ENCODE results near the gene SEMA4D.
"Not testable (repeated sequence)": the region's sequence is repeated elsewhere in the genome, so short reads cannot be mapped to it uniquely, and the experiment has no call there.

SEMA4D gene

GRCh38 chr9:89372979-89373378 is 124.9 kb downstream of the SEMA4D start:
- H3K14ac ChIP-seq (ENCODE audit: low read length) = no peak overlapping the region
- no peak overlapping the region for H2BK15ac ChIP-seq (ENCODE audit: low read length)
- H3K9me3 ChIP-seq (replicated peaks in 1 of 2; ENCODE audit: control insufficient read depth in 2 of 2, insufficient read depth in 1 of 2, low read depth in 1 of 2, low read length in 2 of 2) = peaks cover 0 to 7% of the 10 kb centered on the region in 2 donors
- H2BK120ac ChIP-seq (ENCODE audit: low read depth, low read length) = no peak overlapping the region
- no peak overlapping the region for H3K18ac ChIP-seq (ENCODE audit: low read length)
- H3K23ac ChIP-seq (ENCODE audit: low read depth, low read length, poor library complexity) = no peak overlapping the region
- no peak overlapping the region for H3K27ac ChIP-seq (replicated peaks; ENCODE audit: low read length)
- peaks cover 1% of the 10 kb centered on the region for H3K79me1 ChIP-seq (ENCODE audit: low read depth, low read length)
- H2BK5ac ChIP-seq (ENCODE audit: low read length) = no peak overlapping the region
- H4K8ac ChIP-seq (ENCODE audit: low read depth, low read length) = no peak overlapping the region
- no peak overlapping the region for H4K91ac ChIP-seq (ENCODE audit: low read depth, low read length, poor library complexity)
- DNase-seq (ENCODE audit: low spot score) = no peak
- no peaks in the 10 kb centered on the region for H3K27me3 ChIP-seq (ENCODE audit: control insufficient read depth in 3 of 3, insufficient read depth in 3 of 3, low read depth in 1 of 3, low read length in 3 of 3)
- WGBS, 2 donors (ENCODE audit: extremely low coverage in 2 of 2, insufficient read length in 2 of 2, insufficient replicate concordance in 1 of 2) = no CpG with 5 or more reads among the region's 8 CpGs
- peak overlapping the region in 1 of 2 donors; percentile 6 for H3K4me3 ChIP-seq (ENCODE audit: low read length in 2 of 2)
- H3K4me2 ChIP-seq (ENCODE audit: insufficient read depth, low read length, poor library complexity, severe bottlenecking) = no peak overlapping the region
- H3K9ac ChIP-seq (ENCODE audit: low read depth, low read length, poor library complexity) = no peak overlapping the region
- no peak overlapping the region for H2AK5ac ChIP-seq (ENCODE audit: low read depth, low read length)
- H3K4me1 ChIP-seq (ENCODE audit: control insufficient read depth in 2 of 2, insufficient read depth in 1 of 2, low read depth in 1 of 2, low read length in 2 of 2) = peaks cover 0 to 3% of the 10 kb centered on the region in 2 donors
- no peak overlapping the region for H2AFZ ChIP-seq (ENCODE audit: low read length)
- no peak overlapping the region for H3K4ac ChIP-seq (ENCODE audit: low read length)
- H2BK12ac ChIP-seq (ENCODE audit: low read length) = no peak overlapping the region
- H3K36me3 ChIP-seq (replicated peaks in 1 of 2; ENCODE audit: control insufficient read depth in 2 of 2, insufficient read depth in 2 of 2, low read length in 2 of 2) = peaks cover 0 to 6% of the 10 kb centered on the region in 2 donors

- H2BK15ac ChIP-seq (ENCODE audit: low read length) = no peak overlapping the region
- no peak overlapping the region for H3K27ac ChIP-seq (replicated peaks; ENCODE audit: low read length)
- peak overlapping the region; percentile 65 for H3K18ac ChIP-seq (ENCODE audit: low read length)
- H3K79me1 ChIP-seq (ENCODE audit: low read depth, low read length) = peaks cover 1% of the 10 kb centered on the region
- no CpG with 5 or more reads among the region's 14 CpGs for WGBS, 2 donors (ENCODE audit: extremely low coverage in 2 of 2, insufficient read length in 2 of 2, insufficient replicate concordance in 1 of 2)
- H3K4me3 ChIP-seq (ENCODE audit: low read length in 2 of 2) = peak overlapping the region in 1 of 2 donors; percentile 6
- DNase-seq (ENCODE audit: low spot score) = peak; percentile 5
- H3K9ac ChIP-seq (ENCODE audit: low read depth, low read length, poor library complexity) = no peak overlapping the region
- no peak overlapping the region for H4K91ac ChIP-seq (ENCODE audit: low read depth, low read length, poor library complexity)
- no peak overlapping the region for H2AFZ ChIP-seq (ENCODE audit: low read length)
- peak overlapping the region; percentile 61 for H2AK5ac ChIP-seq (ENCODE audit: low read depth, low read length)
- peaks cover 0 to 3% of the 10 kb centered on the region in 2 donors for H3K4me1 ChIP-seq (ENCODE audit: control insufficient read depth in 2 of 2, insufficient read depth in 1 of 2, low read depth in 1 of 2, low read length in 2 of 2)
- H2BK120ac ChIP-seq (ENCODE audit: low read depth, low read length) = no peak overlapping the region
- H3K4ac ChIP-seq (ENCODE audit: low read length) = no peak overlapping the region
- H3K36me3 ChIP-seq (replicated peaks in 1 of 2; ENCODE audit: control insufficient read depth in 2 of 2, insufficient read depth in 2 of 2, low read length in 2 of 2) = peaks cover 0 to 3% of the 10 kb centered on the region in 2 donors
- H2BK5ac ChIP-seq (ENCODE audit: low read length) = no peak overlapping the region
- no peak overlapping the region for H3K23ac ChIP-seq (ENCODE audit: low read depth, low read length, poor library complexity)
- H3K4me2 ChIP-seq (ENCODE audit: insufficient read depth, low read length, poor library complexity, severe bottlenecking) = no peak overlapping the region
- H3K14ac ChIP-seq (ENCODE audit: low read length) = peak overlapping the region; percentile 90
- H2BK12ac ChIP-seq (ENCODE audit: low read length) = no peak overlapping the region
- H3K9me3 ChIP-seq (replicated peaks in 1 of 2; ENCODE audit: control insufficient read depth in 2 of 2, insufficient read depth in 1 of 2, low read depth in 1 of 2, low read length in 2 of 2) = peaks cover 0 to 5% of the 10 kb centered on the region in 2 donors
- no peaks in the 10 kb centered on the region for H3K27me3 ChIP-seq (ENCODE audit: control insufficient read depth in 3 of 3, insufficient read depth in 3 of 3, low read depth in 1 of 3, low read length in 3 of 3)
- H4K8ac ChIP-seq (ENCODE audit: low read depth, low read length) = no peak overlapping the region
Measured at GRCh38 chr9:89372230-89372816, 125.6 kb downstream of the SEMA4D start.

GRCh38 chr9:89371791-89372190 is 126.1 kb downstream of the SEMA4D start:
- H3K79me1 ChIP-seq (ENCODE audit: low read depth, low read length); H3K9me3 ChIP-seq (replicated peaks in 1 of 2; ENCODE audit: control insufficient read depth in 2 of 2, insufficient read depth in 1 of 2, low read depth in 1 of 2, low read length in 2 of 2); H3K4me3 ChIP-seq (ENCODE audit: low read length in 2 of 2); H3K36me3 ChIP-seq (replicated peaks in 1 of 2; ENCODE audit: control insufficient read depth in 2 of 2, insufficient read depth in 2 of 2, low read length in 2 of 2); H3K18ac ChIP-seq (ENCODE audit: low read length); H2AFZ ChIP-seq (ENCODE audit: low read length); H2AK5ac ChIP-seq (ENCODE audit: low read depth, low read length); H3K23ac ChIP-seq (ENCODE audit: low read depth, low read length, poor library complexity); H4K8ac ChIP-seq (ENCODE audit: low read depth, low read length); H3K4ac ChIP-seq (ENCODE audit: low read length); H2BK12ac ChIP-seq (ENCODE audit: low read length); H3K4me2 ChIP-seq (ENCODE audit: insufficient read depth, low read length, poor library complexity, severe bottlenecking); H2BK15ac ChIP-seq (ENCODE audit: low read length); H2BK5ac ChIP-seq (ENCODE audit: low read length); H3K27ac ChIP-seq (replicated peaks; ENCODE audit: low read length); H3K27me3 ChIP-seq (ENCODE audit: control insufficient read depth in 3 of 3, insufficient read depth in 3 of 3, low read depth in 1 of 3, low read length in 3 of 3); H3K14ac ChIP-seq (ENCODE audit: low read length); H4K91ac ChIP-seq (ENCODE audit: low read depth, low read length, poor library complexity); H3K4me1 ChIP-seq (ENCODE audit: control insufficient read depth in 2 of 2, insufficient read depth in 1 of 2, low read depth in 1 of 2, low read length in 2 of 2); H3K9ac ChIP-seq (ENCODE audit: low read depth, low read length, poor library complexity); DNase-seq (ENCODE audit: low spot score); H2BK120ac ChIP-seq (ENCODE audit: low read depth, low read length): not testable (repeated sequence)
- no CpG with 5 or more reads among the region's 5 CpGs for WGBS, 2 donors (ENCODE audit: extremely low coverage in 2 of 2, insufficient read length in 2 of 2, insufficient replicate concordance in 1 of 2)

- H3K27me3 ChIP-seq (ENCODE audit: control insufficient read depth in 3 of 3, insufficient read depth in 3 of 3, low read depth in 1 of 3, low read length in 3 of 3) = no peaks in the 10 kb centered on the region
- peaks cover 0 to 2% of the 10 kb centered on the region in 2 donors for H3K36me3 ChIP-seq (replicated peaks in 1 of 2; ENCODE audit: control insufficient read depth in 2 of 2, insufficient read depth in 2 of 2, low read length in 2 of 2)
- peak overlapping the region; percentile 75 for H4K8ac ChIP-seq (ENCODE audit: low read depth, low read length)
- no peak overlapping the region for H3K4me2 ChIP-seq (ENCODE audit: insufficient read depth, low read length, poor library complexity, severe bottlenecking)
- peaks cover 0 to 5% of the 10 kb centered on the region in 2 donors for H3K9me3 ChIP-seq (replicated peaks in 1 of 2; ENCODE audit: control insufficient read depth in 2 of 2, insufficient read depth in 1 of 2, low read depth in 1 of 2, low read length in 2 of 2)
- peak overlapping the region; percentile 25 for H3K23ac ChIP-seq (ENCODE audit: low read depth, low read length, poor library complexity)
- H3K79me1 ChIP-seq (ENCODE audit: low read depth, low read length) = peaks cover 1% of the 10 kb centered on the region
- H2BK12ac ChIP-seq (ENCODE audit: low read length) = no peak overlapping the region
- no peak overlapping the region for H3K4ac ChIP-seq (ENCODE audit: low read length)
- DNase-seq (ENCODE audit: low spot score) = no peak
- H4K91ac ChIP-seq (ENCODE audit: low read depth, low read length, poor library complexity) = no peak overlapping the region
- no peak overlapping the region for H3K9ac ChIP-seq (ENCODE audit: low read depth, low read length, poor library complexity)
- H2AK5ac ChIP-seq (ENCODE audit: low read depth, low read length) = no peak overlapping the region
- peak overlapping the region in 1 of 2 donors; percentile 67 for H3K4me3 ChIP-seq (ENCODE audit: low read length in 2 of 2)
- peaks cover 0 to 3% of the 10 kb centered on the region in 2 donors for H3K4me1 ChIP-seq (ENCODE audit: control insufficient read depth in 2 of 2, insufficient read depth in 1 of 2, low read depth in 1 of 2, low read length in 2 of 2)
- peak overlapping the region; percentile 38 for H3K18ac ChIP-seq (ENCODE audit: low read length)
- no CpG with 5 or more reads among the region's 6 CpGs for WGBS, 2 donors (ENCODE audit: extremely low coverage in 2 of 2, insufficient read length in 2 of 2, insufficient replicate concordance in 1 of 2)
- peak overlapping the region; percentile 65 for H3K14ac ChIP-seq (ENCODE audit: low read length)
- no peak overlapping the region for H2AFZ ChIP-seq (ENCODE audit: low read length)
- H3K27ac ChIP-seq (replicated peaks; ENCODE audit: low read length) = no peak overlapping the region
- H2BK5ac ChIP-seq (ENCODE audit: low read length) = peak overlapping the region; percentile 79
- no peak overlapping the region for H2BK15ac ChIP-seq (ENCODE audit: low read length)
- no peak overlapping the region for H2BK120ac ChIP-seq (ENCODE audit: low read depth, low read length)
Measured at GRCh38 chr9:89370593-89370992, 127.3 kb downstream of the SEMA4D start.

All from neuronal stem cell (in vitro differentiated cells).